ENCODE measurements around the gene CGGBP1.
A peak's percentile ranks its signal among the peaks of the same experiment; 100 is the strongest.

Gene CGGBP1

GRCh38 chr3:88058581-88059379, at the start of gene CGGBP1, which contains the start of gene ZNF654:
TSS of gene CGGBP1 (minus strand) at chr3:88059005. CDS start at chr3:88055976, 3,029 bp downstream.
TSS of gene ZNF654 (plus strand) at chr3:88059255. CDS start at chr3:88059320, 65 bp downstream.
- H3K27ac Mint-ChIP-seq: peak within 1 kb of the TSS; percentile 99
- peaks cover 34% of the 10 kb centered on the region for H3K4me1 Mint-ChIP-seq
- no peaks in the 10 kb centered on the region for H3K9me3 Mint-ChIP-seq
- peak within 1 kb of the TSS; percentile 96 to 98 for H3K4me3 Mint-ChIP-seq
- DNase-seq (peak; percentile 97 to 99), ATAC-seq (peak; percentile 95)
- no peaks in the 10 kb centered on the region for H3K27me3 Mint-ChIP-seq

- H3K27ac Mint-ChIP-seq: no peak overlapping the region
- H3K9me3 Mint-ChIP-seq: peaks cover 15 to 17% of the 10 kb centered on the region in 2 donors
- H3K27me3 Mint-ChIP-seq: no peaks in the 10 kb centered on the region
- ATAC-seq (no peak), DNase-seq (no peak)
- H3K4me3 Mint-ChIP-seq: no peak overlapping the region
- H3K4me1 Mint-ChIP-seq: peaks cover 22% of the 10 kb centered on the region
Measured at GRCh38 chr3:88105325-88105724, 46.5 kb upstream of the CGGBP1 start.

GRCh38 chr3:88101142-88101541, 42.3 kb upstream of the CGGBP1 start:
- ATAC-seq: no peak

GRCh38 chr3:88093266-88093665, 34.5 kb upstream of the CGGBP1 start:
- Mint-ChIP-seq H3K4me3 (no peak overlapping the region), H3K27ac (no peak overlapping the region), H3K27me3 (no peaks in the 10 kb centered on the region), H3K9me3 (peaks cover 11 to 13% of the 10 kb centered on the region in 2 donors), H3K4me1 (no peaks in the 10 kb centered on the region)
- no peak for DNase-seq
- ATAC-seq: no peak

More at GRCh38 chr3:88101142-88101541, 42.3 kb upstream of the CGGBP1 start:
- Mint-ChIP-seq H3K27me3 (no peaks in the 10 kb centered on the region), H3K27ac (no peak overlapping the region), H3K4me3 (no peak overlapping the region), H3K9me3 (peaks cover 23 to 37% of the 10 kb centered on the region in 2 donors), H3K4me1 (peaks cover 16% of the 10 kb centered on the region)
- no peak for DNase-seq

- no peak for ATAC-seq
- Mint-ChIP-seq H3K27me3 (no peaks in the 10 kb centered on the region), H3K27ac (no peak overlapping the region), H3K4me1 (no peaks in the 10 kb centered on the region), H3K4me3 (no peak overlapping the region), H3K9me3 (peaks cover 2 to 5% of the 10 kb centered on the region in 2 donors)
- no peak for DNase-seq
Measured at GRCh38 chr3:88092270-88092669, 33.5 kb upstream of the CGGBP1 start.

- peaks cover 0 to 4% of the 10 kb centered on the region in 2 donors for H3K9me3 Mint-ChIP-seq
- H3K4me1 Mint-ChIP-seq: no peaks in the 10 kb centered on the region
- H3K27me3 Mint-ChIP-seq: no peaks in the 10 kb centered on the region
- DNase-seq: no peak
- H3K27ac Mint-ChIP-seq: no peak overlapping the region
- ATAC-seq: no peak
- H3K4me3 Mint-ChIP-seq: no peak overlapping the region
Measured at GRCh38 chr3:88090681-88091080, 31.9 kb upstream of the CGGBP1 start.

GRCh38 chr3:88084097-88084501, 25.3 kb upstream of the CGGBP1 start:
- no peak overlapping the region for H3K27ac Mint-ChIP-seq
- H3K4me3 Mint-ChIP-seq: no peak overlapping the region
- H3K9me3 Mint-ChIP-seq: no peaks in the 10 kb centered on the region
- no peaks in the 10 kb centered on the region for H3K27me3 Mint-ChIP-seq
- DNase-seq: no peak
- ATAC-seq: no peak
- peaks cover 14% of the 10 kb centered on the region for H3K4me1 Mint-ChIP-seq

GRCh38 chr3:88082854-88083253, 24.0 kb upstream of the CGGBP1 start:
- no peak for DNase-seq
- Mint-ChIP-seq H3K9me3 (no peaks in the 10 kb centered on the region), H3K4me1 (peaks cover 22% of the 10 kb centered on the region), H3K4me3 (no peak overlapping the region), H3K27me3 (no peaks in the 10 kb centered on the region), H3K27ac (no peak overlapping the region)
- ATAC-seq: no peak

GRCh38 chr3:88078932-88079331, 20.1 kb upstream of the CGGBP1 start:
- ATAC-seq (no peak), DNase-seq (no peak)
- Mint-ChIP-seq H3K27ac (no peak overlapping the region), H3K4me3 (no peak overlapping the region), H3K27me3 (no peaks in the 10 kb centered on the region), H3K9me3 (no peaks in the 10 kb centered on the region), H3K4me1 (peaks cover 39% of the 10 kb centered on the region)

GRCh38 chr3:88076712-88077111, 17.9 kb upstream of the CGGBP1 start:
- peaks cover 0 to 8% of the 10 kb centered on the region in 2 donors for H3K9me3 Mint-ChIP-seq
- no peak for ATAC-seq
- no peaks in the 10 kb centered on the region for H3K27me3 Mint-ChIP-seq
- H3K4me3 Mint-ChIP-seq: no peak overlapping the region
- peaks cover 47% of the 10 kb centered on the region for H3K4me1 Mint-ChIP-seq
- no peak for DNase-seq
- H3K27ac Mint-ChIP-seq: no peak overlapping the region

GRCh38 chr3:88075497-88075896, 16.7 kb upstream of the CGGBP1 start:
- H3K4me1 Mint-ChIP-seq: peaks cover 41% of the 10 kb centered on the region

GRCh38 chr3:88075072-88075471, 16.3 kb upstream of the CGGBP1 start:
- Mint-ChIP-seq H3K4me1 (peaks cover 41% of the 10 kb centered on the region), H3K4me3 (no peak overlapping the region)

More at GRCh38 chr3:88075497-88075896, 16.7 kb upstream of the CGGBP1 start:
- peaks cover 0 to 8% of the 10 kb centered on the region in 2 donors for H3K9me3 Mint-ChIP-seq
- no peak overlapping the region for H3K27ac Mint-ChIP-seq
- DNase-seq (no peak), ATAC-seq (no peak)
- H3K27me3 Mint-ChIP-seq: no peaks in the 10 kb centered on the region
- no peak overlapping the region for H3K4me3 Mint-ChIP-seq

GRCh38 chr3:88061746-88062145, 2.9 kb upstream of the CGGBP1 start:
- Mint-ChIP-seq H3K27me3 (no peaks in the 10 kb centered on the region), H3K4me3 (peak overlapping the region; percentile 21 to 61), H3K9me3 (no peaks in the 10 kb centered on the region), H3K27ac (peak overlapping the region in 1 of 2 donors; percentile 75), H3K4me1 (peaks cover 27% of the 10 kb centered on the region)
- ATAC-seq: no peak
- DNase-seq: no peak

More at GRCh38 chr3:88075072-88075471, 16.3 kb upstream of the CGGBP1 start:
- peaks cover 0 to 8% of the 10 kb centered on the region in 2 donors for H3K9me3 Mint-ChIP-seq
- peak overlapping the region in 1 of 2 donors; percentile 2 for H3K27ac Mint-ChIP-seq
- DNase-seq: no peak
- no peaks in the 10 kb centered on the region for H3K27me3 Mint-ChIP-seq
- ATAC-seq: no peak

- ATAC-seq: peak; percentile 26
Measured at GRCh38 chr3:88059380-88060170, 770 bp upstream of the CGGBP1 start.

GRCh38 chr3:88058306-88058580, 562 bp downstream of the CGGBP1 start:
- Mint-ChIP-seq H3K4me1 (peaks cover 32% of the 10 kb centered on the region), H3K9me3 (no peaks in the 10 kb centered on the region), H3K4me3 (peak overlapping the region; percentile 96 to 98), H3K27ac (peak overlapping the region; percentile 99), H3K27me3 (no peaks in the 10 kb centered on the region)
- DNase-seq: no peak
- no peak for ATAC-seq

More at GRCh38 chr3:88059380-88060170, 770 bp upstream of the CGGBP1 start:
- peak; percentile 2 to 10 for DNase-seq
- Mint-ChIP-seq H3K4me3 (peak overlapping the region; percentile 96 to 98), H3K27me3 (no peaks in the 10 kb centered on the region), H3K9me3 (no peaks in the 10 kb centered on the region), H3K4me1 (peaks cover 40% of the 10 kb centered on the region), H3K27ac (peak overlapping the region; percentile 94 to 97)

Data from stimulated activated naive CD8-positive, alpha-beta T cell treated with anti-CD3 and anti-CD28 coated beads, Interleukin-15, amount 100 ng/mL, for 72 hours (primary cell).